LNCAP (cell line): ENCODE results near the gene LTB.

Source experiments
- TF ChIP-seq, protein P1 (sequence below): fragments of 450-650 bp; IDR thresholded peaks from 2 replicates; pipeline ENCODE4 v1.5.1; 2017; ENCODE audit warnings: mild to moderate bottlenecking

The LTB gene

DNA sequence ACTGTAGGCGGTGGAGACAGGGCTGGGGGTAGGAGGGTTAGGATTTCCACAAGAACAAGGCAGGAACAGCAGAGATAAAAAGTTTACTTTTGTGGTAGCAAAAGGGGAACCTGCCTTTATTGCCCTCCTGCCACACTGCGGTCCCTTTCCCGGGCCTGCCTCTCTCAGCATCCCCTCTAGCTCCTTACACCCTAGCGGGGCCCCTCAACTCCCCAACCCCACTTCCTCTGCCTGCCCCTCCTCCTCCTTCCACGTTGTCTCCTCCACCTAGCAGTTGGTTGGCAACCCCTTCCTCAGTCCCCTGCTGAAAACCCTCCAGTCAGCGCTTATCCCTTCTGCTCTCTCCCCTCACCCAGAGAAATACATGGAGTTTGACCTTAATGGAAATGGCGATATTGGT, 33.5 kb upstream of the LTB start:
- TF ChIP-seq, protein P1, sequence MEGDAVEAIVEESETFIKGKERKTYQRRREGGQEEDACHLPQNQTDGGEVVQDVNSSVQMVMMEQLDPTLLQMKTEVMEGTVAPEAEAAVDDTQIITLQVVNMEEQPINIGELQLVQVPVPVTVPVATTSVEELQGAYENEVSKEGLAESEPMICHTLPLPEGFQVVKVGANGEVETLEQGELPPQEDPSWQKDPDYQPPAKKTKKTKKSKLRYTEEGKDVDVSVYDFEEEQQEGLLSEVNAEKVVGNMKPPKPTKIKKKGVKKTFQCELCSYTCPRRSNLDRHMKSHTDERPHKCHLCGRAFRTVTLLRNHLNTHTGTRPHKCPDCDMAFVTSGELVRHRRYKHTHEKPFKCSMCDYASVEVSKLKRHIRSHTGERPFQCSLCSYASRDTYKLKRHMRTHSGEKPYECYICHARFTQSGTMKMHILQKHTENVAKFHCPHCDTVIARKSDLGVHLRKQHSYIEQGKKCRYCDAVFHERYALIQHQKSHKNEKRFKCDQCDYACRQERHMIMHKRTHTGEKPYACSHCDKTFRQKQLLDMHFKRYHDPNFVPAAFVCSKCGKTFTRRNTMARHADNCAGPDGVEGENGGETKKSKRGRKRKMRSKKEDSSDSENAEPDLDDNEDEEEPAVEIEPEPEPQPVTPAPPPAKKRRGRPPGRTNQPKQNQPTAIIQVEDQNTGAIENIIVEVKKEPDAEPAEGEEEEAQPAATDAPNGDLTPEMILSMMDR, result no peak

DNA sequence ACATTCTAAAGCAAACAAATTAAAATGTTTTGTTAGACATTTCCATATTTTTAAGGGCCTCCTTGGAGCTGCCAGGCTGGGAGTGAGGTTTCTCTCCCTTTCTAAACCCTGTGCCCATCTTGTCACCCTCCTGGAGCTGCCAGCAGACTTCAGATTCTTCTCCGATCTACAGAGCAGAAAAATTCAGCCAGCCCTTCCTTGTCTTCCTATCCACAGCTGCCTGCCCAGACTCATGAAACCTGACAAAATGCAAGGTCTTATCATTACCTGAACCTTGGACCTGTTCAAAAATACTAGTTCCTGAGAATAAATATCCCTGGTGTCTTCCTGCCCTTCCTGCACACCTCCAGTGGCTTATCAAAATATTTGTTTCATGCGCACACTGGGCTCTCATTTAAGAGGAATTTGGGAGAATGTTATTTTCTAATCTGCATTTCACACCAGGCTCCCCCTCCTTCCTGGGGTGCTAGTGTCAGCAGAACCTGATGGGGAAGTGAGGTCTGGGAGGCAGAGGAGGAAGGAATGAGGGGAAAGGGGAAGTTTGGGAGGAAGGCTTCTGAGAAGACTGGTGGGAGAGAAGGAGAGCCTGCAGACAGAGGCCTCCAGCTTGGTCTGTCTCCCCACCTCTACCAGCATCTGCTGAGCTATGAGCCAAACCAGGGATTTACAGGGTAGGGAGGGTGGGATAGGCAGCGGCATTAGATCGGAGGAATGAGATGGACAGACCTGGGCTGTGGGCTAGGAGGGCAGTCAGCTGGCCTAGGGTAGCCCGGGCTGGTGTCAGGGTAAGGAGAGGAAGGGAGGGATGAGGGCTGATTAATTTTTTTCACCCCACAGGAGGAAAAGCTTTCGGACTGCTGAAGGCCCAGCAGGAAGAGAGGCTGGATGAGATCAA, 32.7 kb upstream of the LTB start, which contains the start of gene AIF1:
Gene AIF1, plus strand, starts transcription at position 551 of the 895 bp plus-strand sequence. Its CDS starts 96 bp downstream, at position 647.
- TF ChIP-seq, protein P1, result no peak

- TF ChIP-seq, protein P1, result no peak
Measured at GRCh38 chr6:31614075-31614619, 31.9 kb upstream of the LTB start.

DNA sequence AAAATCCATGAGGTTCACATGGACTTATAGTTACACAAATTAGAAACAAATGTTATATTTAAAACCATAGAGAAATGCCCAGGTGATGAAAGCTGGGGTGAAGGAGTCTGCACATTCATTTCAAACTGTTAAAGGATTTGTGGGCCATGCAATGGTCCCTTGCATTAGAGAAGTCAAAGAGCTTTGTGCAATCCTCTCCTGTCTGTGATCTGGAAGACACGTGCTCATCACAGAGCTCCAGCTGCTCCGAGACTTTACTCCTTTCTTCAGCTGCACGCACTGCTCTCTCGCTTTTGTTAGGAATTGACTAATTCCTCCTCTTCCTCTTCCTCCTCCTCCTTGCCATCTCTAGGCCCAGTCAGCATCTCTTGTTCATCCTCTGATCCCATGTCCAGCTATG, 28.7 kb upstream of the LTB start:
- TF ChIP-seq, protein P1, result no peak

DNA sequence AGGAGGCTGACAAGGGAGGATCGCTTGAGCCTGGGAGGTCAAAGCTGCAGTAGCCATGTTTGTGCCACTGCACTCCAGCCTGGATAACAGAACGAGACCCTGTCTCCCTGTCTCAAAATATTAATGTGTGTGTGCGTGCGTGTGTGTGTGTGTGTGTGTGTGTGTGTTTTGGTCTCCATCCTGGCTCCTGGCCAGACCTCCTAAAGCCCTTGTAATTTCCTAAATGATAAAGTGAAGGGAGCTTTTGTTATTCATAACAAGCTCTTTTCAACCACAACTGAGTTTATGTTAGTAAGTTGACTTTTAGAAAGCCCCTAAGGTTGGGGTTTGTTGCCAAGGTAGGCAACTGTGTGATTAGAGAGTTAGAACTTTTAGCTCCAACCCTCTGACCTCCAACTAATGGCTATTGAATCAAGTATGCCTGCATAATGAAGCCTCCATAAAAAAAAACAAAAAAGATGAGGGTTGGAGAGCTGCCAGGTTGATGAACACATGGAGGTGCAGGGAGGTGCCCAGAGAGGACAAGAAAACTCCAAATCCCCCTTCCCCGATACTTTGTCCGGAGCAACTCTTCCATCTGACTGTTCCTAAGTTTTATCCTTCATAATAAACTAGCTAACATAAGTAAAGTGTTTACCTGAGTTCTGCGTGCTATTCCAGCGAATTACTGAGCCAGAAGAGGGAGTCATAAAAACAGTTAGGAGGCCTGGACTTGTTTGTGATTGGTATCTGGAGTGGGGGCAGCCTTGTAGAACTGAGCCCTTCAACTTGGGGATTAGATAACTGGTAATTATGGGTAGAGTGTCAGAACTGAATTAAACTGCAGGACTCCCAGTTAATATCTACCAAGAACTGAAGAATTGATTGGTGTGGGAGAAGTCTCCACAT, 27.5 kb upstream of the LTB start:
- TF ChIP-seq, protein P1, result no peak

GRCh38 chr6:31607317-31607716, 25.1 kb upstream of the LTB start:
- TF ChIP-seq, protein P1, result no peak

DNA sequence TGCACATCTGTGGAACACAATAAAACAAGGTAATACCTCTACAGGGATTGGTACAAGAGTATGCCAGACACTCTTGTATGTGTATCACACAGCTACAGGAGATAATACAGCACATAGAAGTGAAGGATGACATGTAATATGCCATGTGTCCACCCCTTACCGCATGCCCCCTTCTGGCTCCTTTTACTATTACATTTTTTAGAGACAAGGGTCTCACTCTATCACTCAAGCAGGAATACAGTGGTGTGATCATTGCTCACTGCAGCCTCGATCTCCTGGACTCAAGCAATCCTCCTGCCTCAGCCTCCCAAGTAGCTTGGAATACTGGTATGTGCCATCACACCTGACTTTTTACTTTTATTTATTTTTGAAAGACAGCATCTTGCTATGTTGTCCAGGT, 14.8 kb upstream of the LTB start:
- TF ChIP-seq, protein P1, result no peak
